ENCODE data around the gene MED20.

The MED20 gene

DNA sequence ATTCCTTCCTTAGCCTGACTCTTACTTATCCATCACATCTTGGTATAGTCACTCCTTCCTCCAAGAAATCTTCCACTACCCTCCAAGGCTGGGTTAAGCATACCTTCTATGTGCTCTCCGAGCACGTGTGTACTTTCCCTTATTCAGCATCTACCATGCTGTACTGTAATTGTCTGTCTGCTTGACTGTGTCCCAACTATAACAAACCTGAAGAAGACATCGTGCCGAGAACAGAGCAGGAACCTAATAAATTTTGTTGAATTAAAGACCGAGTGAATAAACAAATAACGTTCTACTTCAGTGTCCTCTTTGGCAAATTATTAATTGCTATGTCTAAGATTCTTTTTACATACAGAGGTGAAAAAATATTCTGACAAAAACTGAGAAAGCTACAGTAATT lies 61.6 kb downstream of the MED20 start:
- no peak for FAIRE-seq

GRCh38 chr6:41858703-41859102 lies 62.2 kb downstream of the MED20 start:
- no peak for FAIRE-seq

More for the DNA sequence above, 61.6 kb downstream of the MED20 start:
- DNase-seq (ENCODE audit: insufficient read length, low spot score) = no peak

More at GRCh38 chr6:41858703-41859102, 62.2 kb downstream of the MED20 start:
- no peak for DNase-seq (ENCODE audit: insufficient read length, low spot score)
